Neuron (in vitro differentiated cells): Measurements from ENCODE around the gene TIMM22.

Experiments
- H2AFZ ChIP-seq: one replicate; pipeline ENCODE4 v1.6.1; 2013; ENCODE audit warnings: low read depth, mild to moderate bottlenecking, inconsistent platforms, low read length, moderate library complexity
- H3K27me3 ChIP-seq: one replicate; pipeline ENCODE4 v1.6.1; 2013; ENCODE audit warnings: low read length; ENCODE audit not compliant: insufficient read depth
- H3K36me3 ChIP-seq: one replicate; pipeline ENCODE4 v1.6.1; 2013; ENCODE audit warnings: low read length; ENCODE audit not compliant: insufficient read depth
- H3K4me1 ChIP-seq: one replicate; pipeline ENCODE4 v1.6.1; 2013; ENCODE audit warnings: low read length; ENCODE audit not compliant: insufficient read depth
- H3K4me3 ChIP-seq: 2 replicates; pipeline ENCODE4 v1.5.1; 2013; ENCODE audit warnings: mild to moderate bottlenecking, low read length, moderate library complexity
- H3K9me3 ChIP-seq: one replicate; pipeline ENCODE4 v1.6.1; 2013; ENCODE audit warnings: low read length

TIMM22 gene

DNA sequence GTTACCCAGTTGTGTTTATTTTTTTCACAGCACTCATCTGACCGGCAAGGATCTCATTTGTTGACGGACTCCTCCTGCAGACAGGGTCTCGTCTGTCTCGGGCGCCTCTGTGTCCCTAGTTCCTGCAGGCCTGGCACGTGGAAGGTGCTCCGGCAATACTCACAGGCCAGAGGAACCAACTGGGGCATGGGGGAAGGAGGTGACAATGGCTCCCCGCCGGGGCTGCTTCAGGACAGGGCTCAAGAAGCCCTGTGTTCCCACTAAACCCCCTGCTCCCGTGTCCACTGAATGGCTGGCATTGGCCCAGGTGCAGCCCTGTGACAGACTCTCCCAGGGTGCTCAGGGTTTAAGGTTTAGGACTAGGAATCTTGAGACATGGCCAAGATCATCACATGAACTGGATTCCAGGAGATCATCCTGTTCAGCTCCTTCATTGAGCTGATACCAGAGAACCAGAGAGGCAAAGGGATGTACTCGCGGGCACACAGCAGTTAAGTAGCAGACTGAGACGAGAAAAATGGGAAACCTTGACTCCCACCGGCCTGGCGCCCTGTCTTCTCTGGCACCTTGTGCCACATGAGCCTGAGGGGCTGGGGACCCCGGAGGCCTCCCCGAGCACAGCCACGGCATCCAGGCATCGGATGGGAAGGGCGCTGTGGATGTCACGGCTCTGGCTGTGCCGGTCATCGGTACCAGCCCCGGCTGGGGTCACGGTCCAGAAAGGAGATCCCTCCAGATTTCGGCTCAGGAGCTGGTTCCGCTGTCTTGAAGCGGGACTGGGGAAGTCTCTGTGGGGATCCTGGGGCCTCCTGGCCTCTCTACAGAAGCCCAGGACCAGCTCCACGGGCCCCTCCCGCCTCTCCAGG lies 29.0 kb downstream of the TIMM22 start:
- no peak overlapping the region for H3K4me3 ChIP-seq
- H3K4me1 ChIP-seq = no peaks in the 10 kb centered on the region
- H2AFZ ChIP-seq = no peak overlapping the region
- H3K27me3 ChIP-seq = no peaks in the 10 kb centered on the region
- no peaks in the 10 kb centered on the region for H3K9me3 ChIP-seq
- peaks cover 5% of the 10 kb centered on the region for H3K36me3 ChIP-seq

GRCh38 chr17:1026599-1026975 lies 29.7 kb downstream of the TIMM22 start:
- Histone ChIP-seq H3K36me3 (peaks cover 5% of the 10 kb centered on the region), H3K4me1 (no peaks in the 10 kb centered on the region), H3K27me3 (no peaks in the 10 kb centered on the region), H2AFZ (no peak overlapping the region), H3K9me3 (no peaks in the 10 kb centered on the region), H3K4me3 (no peak overlapping the region)

GRCh38 chr17:1027044-1027443 lies 30.1 kb downstream of the TIMM22 start:
- Histone ChIP-seq H3K36me3 (peaks cover 5% of the 10 kb centered on the region), H3K27me3 (no peaks in the 10 kb centered on the region), H2AFZ (no peak overlapping the region), H3K4me1 (no peaks in the 10 kb centered on the region), H3K9me3 (no peaks in the 10 kb centered on the region), H3K4me3 (no peak overlapping the region)

GRCh38 chr17:1029196-1029921 lies 32.4 kb downstream of the TIMM22 start:
- peaks cover 9% of the 10 kb centered on the region for H3K9me3 ChIP-seq
- peaks cover 14% of the 10 kb centered on the region for H3K36me3 ChIP-seq
- no peak overlapping the region for H3K4me3 ChIP-seq
- H3K4me1 ChIP-seq = no peaks in the 10 kb centered on the region
- H2AFZ ChIP-seq = no peak overlapping the region
- H3K27me3 ChIP-seq = no peaks in the 10 kb centered on the region

DNA sequence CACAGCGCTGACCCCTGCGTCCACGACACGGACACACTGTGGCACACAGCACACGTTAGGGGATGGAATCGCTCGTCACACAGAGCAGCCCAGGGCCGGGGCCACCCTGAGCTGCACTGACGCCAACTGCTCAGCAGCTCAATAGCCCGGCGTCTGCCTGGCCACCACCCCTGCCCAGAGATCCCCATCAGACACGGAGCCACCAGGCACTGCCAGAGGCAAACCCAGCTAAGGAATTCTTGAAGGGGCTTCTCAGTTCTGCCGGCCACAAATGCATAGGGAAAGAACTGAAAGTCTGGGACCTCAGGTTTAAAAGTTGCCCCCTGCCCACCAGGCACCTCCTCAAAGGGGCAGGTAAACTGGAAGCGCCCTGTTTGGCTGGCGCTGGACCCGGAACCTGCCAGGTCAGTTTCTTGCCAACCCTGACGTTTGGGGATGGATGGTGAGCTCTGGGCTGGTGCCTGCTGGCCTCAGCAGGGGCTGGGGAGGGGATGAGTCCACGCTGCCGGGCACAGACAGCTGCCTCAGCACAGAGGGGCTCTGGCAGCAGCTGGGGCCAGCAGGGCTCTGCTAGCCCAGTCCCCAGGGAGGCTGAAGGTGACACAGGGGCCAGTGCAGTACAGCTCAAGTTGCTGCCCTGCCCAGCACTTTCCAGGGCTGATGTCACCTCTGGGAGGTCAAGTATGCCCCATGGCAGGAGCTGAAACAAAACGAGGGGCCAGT lies 33.2 kb downstream of the TIMM22 start:
- Histone ChIP-seq H3K9me3 (peaks cover 9% of the 10 kb centered on the region), H2AFZ (no peak overlapping the region), H3K4me3 (no peak overlapping the region), H3K27me3 (no peaks in the 10 kb centered on the region), H3K36me3 (peaks cover 14% of the 10 kb centered on the region), H3K4me1 (no peaks in the 10 kb centered on the region)

- no peak overlapping the region for H3K4me3 ChIP-seq
- no peaks in the 10 kb centered on the region for H3K4me1 ChIP-seq
- no peaks in the 10 kb centered on the region for H3K27me3 ChIP-seq
- peaks cover 14% of the 10 kb centered on the region for H3K36me3 ChIP-seq
- H3K9me3 ChIP-seq = peaks cover 9% of the 10 kb centered on the region
- no peak overlapping the region for H2AFZ ChIP-seq
Observed at GRCh38 chr17:1030684-1031532, 34.0 kb downstream of the TIMM22 start.

DNA sequence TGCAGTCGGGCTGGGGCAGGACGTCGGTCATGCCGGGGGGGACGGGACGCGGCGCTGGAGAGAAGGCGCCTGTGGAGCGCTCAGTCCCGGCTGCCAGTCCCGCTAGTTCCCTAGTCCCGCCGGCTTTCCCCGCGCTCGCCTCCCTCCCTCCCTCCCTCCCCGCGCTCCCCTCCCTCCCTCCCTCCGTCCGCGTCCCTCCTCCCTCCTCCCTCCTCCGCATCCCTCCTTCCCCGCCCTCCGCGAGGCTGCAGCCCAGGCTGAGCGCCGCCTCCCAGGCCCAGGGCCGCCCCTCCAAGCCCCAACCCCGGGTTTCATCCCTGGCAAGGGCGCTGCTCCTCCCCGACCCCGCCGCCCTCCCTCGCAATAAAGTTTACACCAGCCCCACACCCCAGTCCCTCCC lies 34.8 kb downstream of the TIMM22 start:
- Histone ChIP-seq H3K27me3 (no peaks in the 10 kb centered on the region), H3K4me3 (no peak overlapping the region), H3K4me1 (no peaks in the 10 kb centered on the region), H3K36me3 (peaks cover 14% of the 10 kb centered on the region), H2AFZ (no peak overlapping the region), H3K9me3 (peaks cover 9% of the 10 kb centered on the region)

DNA sequence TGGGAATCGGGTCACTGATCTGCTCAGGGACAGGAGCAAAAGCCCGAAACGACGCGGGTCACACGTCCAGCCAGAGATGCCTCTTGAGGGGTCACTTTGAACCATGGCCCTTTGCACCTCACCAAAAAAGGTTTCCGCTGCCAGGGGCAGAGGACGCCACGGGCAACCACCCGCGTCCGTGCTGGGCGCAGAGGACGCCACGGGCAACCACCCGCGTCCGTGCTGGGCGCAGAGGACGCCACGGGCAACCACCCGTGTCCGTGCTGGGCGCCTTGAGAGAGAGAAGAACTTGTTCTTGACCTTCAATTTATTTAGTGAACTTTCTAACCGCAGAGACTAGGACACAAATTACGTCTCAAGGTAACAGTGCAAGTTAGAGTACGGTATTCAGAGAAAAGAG lies 35.5 kb downstream of the TIMM22 start:
- no peak overlapping the region for H3K4me3 ChIP-seq
- H3K36me3 ChIP-seq = peaks cover 11% of the 10 kb centered on the region
- no peaks in the 10 kb centered on the region for H3K27me3 ChIP-seq
- H3K9me3 ChIP-seq = peaks cover 9% of the 10 kb centered on the region
- no peaks in the 10 kb centered on the region for H3K4me1 ChIP-seq
- no peak overlapping the region for H2AFZ ChIP-seq

GRCh38 chr17:1033503-1033902 lies 36.6 kb downstream of the TIMM22 start:
- Histone ChIP-seq H3K36me3 (peaks cover 9% of the 10 kb centered on the region), H3K4me1 (no peaks in the 10 kb centered on the region), H3K9me3 (peaks cover 9% of the 10 kb centered on the region), H3K4me3 (no peak overlapping the region), H2AFZ (no peak overlapping the region), H3K27me3 (no peaks in the 10 kb centered on the region)

- peaks cover 9% of the 10 kb centered on the region for H3K9me3 ChIP-seq
- H3K4me3 ChIP-seq = no peak overlapping the region
- no peaks in the 10 kb centered on the region for H3K27me3 ChIP-seq
- no peak overlapping the region for H2AFZ ChIP-seq
- H3K36me3 ChIP-seq = peaks cover 9% of the 10 kb centered on the region
- H3K4me1 ChIP-seq = no peaks in the 10 kb centered on the region
Observed at GRCh38 chr17:1034652-1035210, 37.8 kb downstream of the TIMM22 start.

- no peaks in the 10 kb centered on the region for H3K27me3 ChIP-seq
- H3K4me1 ChIP-seq = no peaks in the 10 kb centered on the region
- H3K9me3 ChIP-seq = peaks cover 9% of the 10 kb centered on the region
- H3K36me3 ChIP-seq = peaks cover 9% of the 10 kb centered on the region
- no peak overlapping the region for H3K4me3 ChIP-seq
- H2AFZ ChIP-seq = no peak overlapping the region
Observed at GRCh38 chr17:1035546-1036170, 38.7 kb downstream of the TIMM22 start.
